ENCODE measurements around the gene GCG. TPM values are rescaled to one million over a fixed set of nuclear protein-coding genes. Genes with fewer than 3 reads are reported as not detected.

The GCG gene
- total and polyA plus RNA-seq, 2 donors (not counting 3 experiments of a cell fraction or from before 2014, with no cell fraction given): not detected

DNA sequence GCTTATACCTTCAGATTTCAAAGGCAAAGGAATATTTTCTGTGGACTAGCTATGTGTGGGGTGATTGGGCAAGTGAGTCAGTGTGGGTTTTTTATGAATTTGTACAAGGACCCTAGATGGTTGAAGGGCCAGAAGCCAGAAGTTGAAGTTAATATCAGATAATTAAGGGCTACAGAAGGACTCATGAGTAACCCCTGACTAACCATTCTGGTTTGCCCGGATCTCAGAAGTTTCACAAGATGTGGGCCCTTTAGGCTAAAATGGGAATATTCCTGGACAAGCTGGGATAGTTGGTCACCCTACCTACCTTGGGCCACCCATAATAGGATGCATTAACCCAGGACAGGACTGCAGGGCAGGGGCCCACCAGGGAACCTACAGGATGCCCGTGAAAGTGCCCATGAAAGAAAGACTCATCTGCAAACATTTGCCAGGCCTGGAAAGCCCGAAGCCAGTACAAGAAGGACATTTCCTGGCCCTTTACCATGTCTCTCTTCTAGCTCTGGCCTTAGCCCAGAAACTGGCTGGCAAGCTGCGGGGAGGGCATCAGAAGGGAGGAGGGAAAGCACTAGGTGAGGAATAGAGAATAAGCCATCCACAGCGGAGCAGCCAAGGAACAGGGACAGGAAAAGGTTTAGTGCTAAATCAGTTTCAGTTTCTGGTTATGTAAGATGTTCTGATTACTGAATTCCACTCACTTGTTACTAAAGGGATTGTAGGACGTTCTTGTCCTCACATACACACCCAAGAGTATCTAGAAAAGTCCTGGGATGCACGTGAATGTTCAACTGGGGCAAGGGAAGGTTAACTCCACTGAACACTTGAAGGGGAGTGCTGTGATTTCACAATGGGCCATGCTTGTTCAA lies 33.6 kb downstream of the GCG start:
- Histone ChIP-seq H3K4me3 (replicated peaks in 1 of 3; ENCODE audit: insufficient read depth in 1 of 3, low read depth in 1 of 3, low read length in 3 of 3) (no peak overlapping the region), H3K27ac (ENCODE audit: insufficient read depth, low read depth, low read length) (no peak overlapping the region), H3K4me1 (ENCODE audit: control insufficient read depth, extremely low read depth, insufficient read depth, low read length) (peaks cover 19% of the 10 kb centered on the region), H2AFZ (ENCODE audit: low read depth, low read length) (peak overlapping the region; percentile 86), H3K9ac (replicated peaks; ENCODE audit: extremely low read depth, insufficient read depth, low read length) (no peak overlapping the region), H3K4me2 (ENCODE audit: insufficient read depth, low read length) (peak overlapping the region; percentile 39), H3K27me3 (ENCODE audit: control insufficient read depth in 2 of 2, insufficient read depth in 2 of 2, low read length in 2 of 2) (no peaks in the 10 kb centered on the region), H3K9me1 (replicated peaks; ENCODE audit: control insufficient read depth, extremely low read depth, insufficient read depth, low read length) (no peaks in the 10 kb centered on the region), H4K20me1 (replicated peaks; ENCODE audit: control insufficient read depth, extremely low read depth, insufficient read depth, low read length) (no peaks in the 10 kb centered on the region), H3K36me3 (ENCODE audit: control insufficient read depth in 2 of 2, extremely low read depth in 1 of 2, insufficient read depth in 2 of 2, low read length in 2 of 2) (no peaks in the 10 kb centered on the region), H3K9me3 (replicated peaks; ENCODE audit: control insufficient read depth, insufficient read depth, low read length) (peaks cover 6% of the 10 kb centered on the region), H3K79me2 (ENCODE audit: control insufficient read depth, insufficient read depth, low read length) (no peaks in the 10 kb centered on the region)
- DNase-seq (ENCODE audit: low read depth, low spot score) (peak; percentile 44), FAIRE-seq (peak; percentile 42)
- intact Hi-C loops (cut with micrococcal nuclease): no loop called here
- ChIA-PET CTCF (interaction anchor here (1.2 to 2.8 kb wide), 4 partner anchors 105 to 531 kb away, joined by 3 to 13 read pairs (median 4); no protein-coding TSS in a partner anchor), POLR2A (no interaction called here)
- BruUV-seq (replicated peaks): no TSS peak
- TF ChIP-seq GATA2 (IDR thresholded peaks at IDR 0.05; ENCODE audit: insufficient read depth, insufficient read length, low read depth, low read length) (peak; percentile 29), JUN (IDR thresholded peaks at IDR 0.05; ENCODE audit: borderline replicate concordance, insufficient read depth, insufficient read length, low read depth) (no peak), POLR2A (IDR thresholded peaks at IDR 0.05; ENCODE audit: low read depth, low read length) (no peak), MYC (IDR thresholded peaks at IDR 0.05; ENCODE audit: low read depth, low read length) (no peak), FOS (IDR thresholded peaks at IDR 0.05; ENCODE audit: borderline replicate concordance, insufficient read depth, low read length) (peak; percentile 30), POLR2AphosphoS5 (IDR thresholded peaks at IDR 0.05; ENCODE audit: insufficient read depth, low read depth, low read length) (no peak), EZH2 (IDR thresholded peaks at IDR 0.05; ENCODE audit: borderline replicate concordance, low read depth, low read length, severe bottlenecking) (no peak)
- TF ChIP-seq, protein P1, sequence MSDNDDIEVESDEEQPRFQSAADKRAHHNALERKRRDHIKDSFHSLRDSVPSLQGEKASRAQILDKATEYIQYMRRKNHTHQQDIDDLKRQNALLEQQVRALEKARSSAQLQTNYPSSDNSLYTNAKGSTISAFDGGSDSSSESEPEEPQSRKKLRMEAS (IDR thresholded peaks at IDR 0.05; ENCODE audit: insufficient read depth, insufficient read length): no peak
- TF ChIP-seq, protein P2, sequence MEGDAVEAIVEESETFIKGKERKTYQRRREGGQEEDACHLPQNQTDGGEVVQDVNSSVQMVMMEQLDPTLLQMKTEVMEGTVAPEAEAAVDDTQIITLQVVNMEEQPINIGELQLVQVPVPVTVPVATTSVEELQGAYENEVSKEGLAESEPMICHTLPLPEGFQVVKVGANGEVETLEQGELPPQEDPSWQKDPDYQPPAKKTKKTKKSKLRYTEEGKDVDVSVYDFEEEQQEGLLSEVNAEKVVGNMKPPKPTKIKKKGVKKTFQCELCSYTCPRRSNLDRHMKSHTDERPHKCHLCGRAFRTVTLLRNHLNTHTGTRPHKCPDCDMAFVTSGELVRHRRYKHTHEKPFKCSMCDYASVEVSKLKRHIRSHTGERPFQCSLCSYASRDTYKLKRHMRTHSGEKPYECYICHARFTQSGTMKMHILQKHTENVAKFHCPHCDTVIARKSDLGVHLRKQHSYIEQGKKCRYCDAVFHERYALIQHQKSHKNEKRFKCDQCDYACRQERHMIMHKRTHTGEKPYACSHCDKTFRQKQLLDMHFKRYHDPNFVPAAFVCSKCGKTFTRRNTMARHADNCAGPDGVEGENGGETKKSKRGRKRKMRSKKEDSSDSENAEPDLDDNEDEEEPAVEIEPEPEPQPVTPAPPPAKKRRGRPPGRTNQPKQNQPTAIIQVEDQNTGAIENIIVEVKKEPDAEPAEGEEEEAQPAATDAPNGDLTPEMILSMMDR (IDR thresholded peaks at IDR 0.05; ENCODE audit: extremely low read depth in 1 of 2, insufficient read depth in 1 of 2, low read depth in 1 of 2, low read length in 2 of 2): no peak
- dilution Hi-C loops (cut with MboI; ENCODE audit: extremely low pct_ligation_motif_present, low sequenced_read_pairs): no loop called here

Measured in endothelial cell of umbilical vein (primary cell).